ENCODE measurements around the gene ODAM.

DNA sequence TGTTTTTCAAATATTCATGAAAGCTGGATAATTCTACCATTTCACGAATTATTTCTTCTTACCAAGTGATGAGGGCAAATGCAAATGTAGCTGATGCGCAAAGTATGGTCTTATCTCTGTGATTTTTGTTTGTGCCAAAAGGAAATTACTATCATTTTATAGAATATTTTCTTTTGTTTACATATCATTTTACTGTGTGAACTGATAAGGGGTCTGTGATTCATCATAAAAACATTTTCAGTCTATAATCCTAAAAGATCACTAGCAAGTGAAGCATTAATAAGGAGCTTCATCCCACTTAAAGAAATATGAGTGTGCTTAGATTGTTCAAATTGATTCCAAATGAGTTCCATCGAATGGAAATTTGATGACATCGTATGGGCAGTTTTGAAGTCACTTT is 47.6 kb downstream of the ODAM start:
- TF ChIP-seq, protein P1, sequence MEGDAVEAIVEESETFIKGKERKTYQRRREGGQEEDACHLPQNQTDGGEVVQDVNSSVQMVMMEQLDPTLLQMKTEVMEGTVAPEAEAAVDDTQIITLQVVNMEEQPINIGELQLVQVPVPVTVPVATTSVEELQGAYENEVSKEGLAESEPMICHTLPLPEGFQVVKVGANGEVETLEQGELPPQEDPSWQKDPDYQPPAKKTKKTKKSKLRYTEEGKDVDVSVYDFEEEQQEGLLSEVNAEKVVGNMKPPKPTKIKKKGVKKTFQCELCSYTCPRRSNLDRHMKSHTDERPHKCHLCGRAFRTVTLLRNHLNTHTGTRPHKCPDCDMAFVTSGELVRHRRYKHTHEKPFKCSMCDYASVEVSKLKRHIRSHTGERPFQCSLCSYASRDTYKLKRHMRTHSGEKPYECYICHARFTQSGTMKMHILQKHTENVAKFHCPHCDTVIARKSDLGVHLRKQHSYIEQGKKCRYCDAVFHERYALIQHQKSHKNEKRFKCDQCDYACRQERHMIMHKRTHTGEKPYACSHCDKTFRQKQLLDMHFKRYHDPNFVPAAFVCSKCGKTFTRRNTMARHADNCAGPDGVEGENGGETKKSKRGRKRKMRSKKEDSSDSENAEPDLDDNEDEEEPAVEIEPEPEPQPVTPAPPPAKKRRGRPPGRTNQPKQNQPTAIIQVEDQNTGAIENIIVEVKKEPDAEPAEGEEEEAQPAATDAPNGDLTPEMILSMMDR (IDR thresholded peaks at IDR 0.05 in 2 of 3, conservative IDR thresholded peaks at IDR 0.05 in 1 of 3; ENCODE audit: borderline replicate concordance in 1 of 3, insufficient read depth in 1 of 3, low read depth in 2 of 3, low read length in 2 of 3): no peak
- TF ChIP-seq POLR2AphosphoS5 (IDR thresholded peaks at IDR 0.05; ENCODE audit: low read depth, low read length) (no peak), EZH2phosphoT487 (IDR thresholded peaks at IDR 0.05; ENCODE audit: borderline replicate concordance) (no peak)

Measured in HCT116 (cell line).